Activated CD4-positive, alpha-beta T cell treated with anti-CD3 and anti-CD28 coated beads, Interleukin-2, amount 50 U/mL, for 24 hours (primary cell): ENCODE results near the gene SLC37A2.
"Not testable (repeated sequence)": the region's sequence is repeated elsewhere in the genome, so short reads cannot be mapped to it uniquely, and the experiment has no call there.

ENCODE experiments used
- DNase-seq, 2 donors: peaks; one replicate each; pipeline ENCODE4 v3.0.0-alpha.2; 2020; ENCODE audit warnings: low read depth in 1 of 2, low spot score in 1 of 2

Gene SLC37A2

GRCh38 chr11:125083312-125084056 is 20.4 kb downstream of the SLC37A2 start:
- DNase-seq = no peak

DNA sequence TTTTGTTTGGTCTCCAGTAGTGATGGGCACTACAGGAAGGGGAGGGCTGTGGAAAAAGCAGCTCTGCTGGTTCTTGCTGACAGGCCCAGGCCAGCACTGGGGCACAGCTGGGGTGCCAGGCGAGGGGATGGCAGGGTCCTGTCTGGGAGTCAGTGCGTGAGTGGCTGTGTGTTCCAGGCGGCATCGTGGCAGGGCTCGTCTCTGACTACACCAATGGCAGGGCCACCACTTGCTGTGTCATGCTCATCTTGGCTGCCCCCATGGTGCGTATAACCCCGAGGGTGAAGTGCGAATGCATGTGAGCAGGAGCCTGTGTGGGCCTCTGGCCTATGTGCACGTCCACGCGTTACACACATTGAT is 20.9 kb downstream of the SLC37A2 start:
- DNase-seq = no peak

DNA sequence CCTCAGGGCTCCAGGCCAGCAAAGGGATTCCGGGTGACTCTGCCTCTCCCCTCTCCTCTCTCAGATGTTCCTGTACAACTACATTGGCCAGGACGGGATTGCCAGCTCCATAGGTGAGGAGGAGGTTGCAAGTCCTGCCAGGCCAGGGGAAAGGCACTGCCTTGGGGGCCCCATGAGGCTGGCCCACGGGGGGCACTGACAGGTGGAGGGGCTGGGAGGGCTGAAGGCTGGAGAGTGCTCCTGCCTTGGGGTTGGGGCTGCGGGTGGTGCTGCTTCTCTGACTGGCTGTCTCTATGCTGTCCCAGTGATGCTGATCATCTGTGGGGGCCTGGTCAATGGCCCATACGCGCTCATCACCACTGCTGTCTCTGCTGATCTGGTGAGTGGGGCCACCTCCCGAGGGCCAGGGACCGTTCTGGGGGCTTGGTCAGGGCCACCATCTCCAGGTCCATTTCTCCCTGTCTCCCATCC is 21.7 kb downstream of the SLC37A2 start:
- DNase-seq = no peak

GRCh38 chr11:125085301-125086081 is 22.4 kb downstream of the SLC37A2 start:
- no peak for DNase-seq

- no peak for DNase-seq
Measured at GRCh38 chr11:125086633-125087296, 23.7 kb downstream of the SLC37A2 start.

DNA sequence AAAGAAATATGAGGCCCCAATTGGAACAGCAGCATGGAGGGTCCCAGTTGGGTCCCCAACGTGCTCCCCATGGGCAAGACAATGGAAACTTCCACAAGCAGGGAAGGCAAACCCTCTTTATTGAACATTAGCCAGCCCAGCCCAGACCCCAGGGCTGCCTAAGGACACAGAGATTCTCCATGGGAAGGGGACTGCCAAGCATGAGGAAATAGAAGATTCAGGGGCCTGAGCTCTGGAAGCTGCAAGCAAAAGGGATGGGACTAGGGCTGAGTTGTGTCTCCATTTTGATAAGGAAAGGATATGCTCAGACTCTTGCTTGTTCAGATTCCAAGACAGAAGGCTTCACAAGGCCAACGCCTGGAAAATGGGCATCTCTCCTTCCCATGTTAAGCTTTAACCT is 25.0 kb downstream of the SLC37A2 start:
- no peak for DNase-seq

- DNase-seq = no peak
Measured at GRCh38 chr11:125088576-125089455, 25.7 kb downstream of the SLC37A2 start.

DNA sequence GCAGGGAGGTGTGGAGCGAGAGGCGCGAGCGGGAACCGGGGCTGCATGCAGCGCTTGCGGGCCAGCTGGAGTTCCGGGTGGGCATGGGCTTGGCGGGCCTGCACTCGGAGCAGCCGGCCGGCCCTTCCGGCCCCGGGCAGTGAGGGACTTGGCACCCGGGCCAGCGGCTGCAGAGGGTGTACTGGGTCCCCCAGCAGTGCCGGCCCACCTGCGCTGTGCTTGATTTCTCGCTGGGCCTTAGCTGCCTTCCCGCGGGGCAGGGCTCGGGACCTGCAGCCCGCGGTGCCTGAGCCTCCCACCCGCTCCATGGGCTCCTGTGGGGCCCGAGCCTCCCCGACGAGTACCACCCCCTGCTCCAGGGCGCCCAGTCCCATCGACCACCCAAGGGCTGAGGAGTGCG is 26.4 kb downstream of the SLC37A2 start:
- DNase-seq = not testable (repeated sequence)

DNA sequence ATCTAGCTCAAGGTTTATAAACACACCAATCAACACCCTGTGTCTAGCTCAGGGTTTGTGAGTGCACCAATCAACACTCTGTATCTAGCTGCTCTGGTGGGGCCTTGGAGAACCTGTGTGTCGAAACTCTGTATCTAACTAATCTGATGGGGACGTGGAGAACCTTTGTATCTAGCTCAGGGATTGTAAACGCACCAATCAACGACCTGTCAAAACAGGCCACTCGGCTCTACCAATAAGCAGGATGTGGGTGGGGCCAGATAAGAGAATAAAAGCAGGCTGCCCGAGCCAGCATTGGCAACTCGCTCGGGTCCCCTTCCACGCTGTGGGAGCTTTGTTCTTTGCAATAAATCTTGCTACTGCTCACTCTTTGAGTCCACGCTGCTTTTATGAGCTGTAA is 27.0 kb downstream of the SLC37A2 start:
- not testable (repeated sequence) for DNase-seq

- DNase-seq = no peak
Measured at GRCh38 chr11:125090816-125091215, 27.7 kb downstream of the SLC37A2 start.

- no peak for DNase-seq
Measured at GRCh38 chr11:125091247-125091876, 28.3 kb downstream of the SLC37A2 start.

GRCh38 chr11:125091877-125092664 is 29.0 kb downstream of the SLC37A2 start:
- DNase-seq = no peak

DNA sequence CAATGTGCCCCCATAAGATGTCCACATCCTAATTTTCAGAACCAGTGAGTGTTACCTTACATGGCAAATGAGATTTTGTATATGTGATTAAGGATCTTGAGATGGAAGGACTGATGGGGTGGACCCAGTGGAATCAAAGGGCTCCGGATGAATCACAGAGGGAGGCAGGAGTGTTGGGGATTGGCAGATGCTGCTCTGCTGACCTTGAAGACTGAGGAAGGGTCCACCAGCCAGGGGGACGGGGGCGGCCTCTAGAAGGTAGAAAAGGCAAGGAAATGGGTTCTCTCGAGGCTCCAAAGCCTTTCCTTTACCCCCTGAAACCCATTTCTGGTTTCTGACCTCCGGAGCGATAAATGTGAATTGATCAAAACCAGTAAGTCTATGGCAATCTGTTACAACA is 29.6 kb downstream of the SLC37A2 start:
- no peak for DNase-seq

DNA sequence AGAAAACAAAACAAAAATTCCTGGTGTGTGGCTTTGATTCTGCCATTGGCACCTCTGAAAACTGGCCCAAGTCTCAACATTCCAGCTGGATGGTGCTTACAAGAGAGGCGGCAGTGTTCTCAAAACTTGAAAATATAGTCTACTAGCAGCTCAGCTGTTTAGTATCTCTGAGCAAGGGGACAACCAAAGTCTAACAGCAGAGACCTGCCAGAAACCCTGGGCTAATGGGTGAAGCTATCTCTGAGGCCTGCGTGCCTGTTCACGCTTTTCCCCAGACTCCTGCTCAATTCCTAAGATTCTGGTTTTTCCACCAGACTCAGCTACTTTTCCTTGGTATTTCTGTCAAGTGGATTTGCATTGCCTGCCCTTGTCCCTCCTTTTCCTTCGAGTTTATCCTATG is 30.4 kb downstream of the SLC37A2 start:
- DNase-seq = no peak

GRCh38 chr11:125094731-125095130 is 31.6 kb downstream of the SLC37A2 start:
- no peak for DNase-seq

DNA sequence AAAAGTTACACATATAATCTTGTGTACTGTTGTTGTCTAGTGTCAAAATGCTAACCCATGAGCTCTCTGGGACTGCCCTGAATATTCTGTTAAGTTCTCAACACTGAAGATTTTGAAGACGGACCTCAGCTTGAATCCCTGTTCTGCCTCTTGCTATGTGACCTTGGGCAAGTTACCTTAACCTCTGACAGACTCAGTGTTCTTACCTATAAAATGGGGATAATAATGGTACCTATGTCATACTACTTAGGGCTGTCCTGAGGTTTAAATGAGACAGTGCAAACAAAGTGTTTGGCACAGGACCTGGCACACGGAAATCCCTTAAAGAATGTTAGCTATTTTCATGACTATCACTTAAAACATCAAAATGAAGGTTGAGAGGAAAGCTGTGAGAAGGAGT is 37.0 kb downstream of the SLC37A2 start:
- no peak for DNase-seq

GRCh38 chr11:125101596-125101995 is 38.5 kb downstream of the SLC37A2 start:
- no peak for DNase-seq

DNA sequence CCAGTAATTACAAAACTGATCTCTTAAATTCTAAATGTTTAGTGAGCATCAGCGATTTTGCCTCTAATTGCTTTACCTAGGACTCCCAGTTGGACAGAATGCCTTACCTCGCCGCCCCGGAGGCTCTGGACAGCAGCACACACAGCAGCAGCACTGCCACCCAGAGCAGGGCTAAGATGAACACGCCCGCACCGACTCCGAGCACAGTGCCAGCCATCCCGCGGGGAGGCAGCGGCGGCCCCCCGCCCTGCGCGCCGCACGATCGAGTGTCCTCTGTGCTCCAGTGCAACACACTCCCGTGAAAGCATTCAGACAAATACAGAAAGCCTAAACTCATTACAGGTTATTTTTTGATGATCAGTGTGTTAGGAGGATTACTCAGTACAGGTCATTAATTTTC is 38.9 kb downstream of the SLC37A2 start:
- no peak for DNase-seq

- DNase-seq = no peak
Measured at GRCh38 chr11:125102510-125102909, 39.4 kb downstream of the SLC37A2 start.

GRCh38 chr11:125105926-125106325 is 42.8 kb downstream of the SLC37A2 start:
- no peak for DNase-seq
